GM21737 (cell line): ENCODE results near the gene EVI5.

ENCODE experiments used
- ATAC-seq: cut with Tn5 transposase; IDR thresholded peaks from one replicate; pipeline ENCODE4 v1.9.1; 2021; ENCODE audit warnings: mild to moderate bottlenecking, moderate library complexity; ENCODE audit not compliant: unreplicated experiment

The EVI5 gene

GRCh38 chr1:92465256-92465647 lies 319.7 kb downstream of the EVI5 start:
- no peak for ATAC-seq

- no peak for ATAC-seq
These were observed 320.2 kb downstream of the EVI5 start for GRCh38 chr1:92464588-92465255.

DNA sequence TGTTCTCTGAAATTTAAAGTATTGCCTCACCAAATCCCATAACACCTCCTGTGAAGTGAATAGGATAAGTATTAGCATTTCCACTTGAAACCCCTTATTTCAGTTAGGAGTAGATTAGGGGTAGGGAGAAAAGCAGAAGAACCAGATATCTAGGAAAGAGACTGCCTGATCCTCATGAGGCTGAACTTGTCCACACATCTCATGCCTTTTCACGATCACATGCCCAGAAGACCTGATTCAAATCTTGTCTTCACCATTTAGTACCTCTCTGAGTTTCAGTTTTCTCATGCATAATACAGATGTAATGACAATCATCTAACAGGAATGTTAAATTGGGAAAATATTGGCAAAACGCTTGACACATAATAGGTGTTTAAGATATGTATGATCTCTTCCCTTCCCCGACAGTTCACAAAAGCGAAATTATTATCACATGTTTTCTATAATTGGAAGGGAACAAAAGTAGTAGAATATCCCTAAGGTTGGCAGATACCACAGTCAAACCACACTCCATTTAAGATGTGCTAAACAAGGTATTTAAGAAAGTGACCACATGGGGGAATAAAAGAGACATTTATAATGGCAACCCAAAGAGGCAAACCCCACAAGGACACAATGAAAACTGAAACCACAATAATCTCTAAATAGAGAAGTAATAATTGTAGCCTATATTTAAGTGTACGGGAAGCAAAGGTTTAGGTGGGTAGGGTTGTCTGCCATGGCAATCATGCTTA lies 323.4 kb downstream of the EVI5 start:
- ATAC-seq: peak; percentile 63

DNA sequence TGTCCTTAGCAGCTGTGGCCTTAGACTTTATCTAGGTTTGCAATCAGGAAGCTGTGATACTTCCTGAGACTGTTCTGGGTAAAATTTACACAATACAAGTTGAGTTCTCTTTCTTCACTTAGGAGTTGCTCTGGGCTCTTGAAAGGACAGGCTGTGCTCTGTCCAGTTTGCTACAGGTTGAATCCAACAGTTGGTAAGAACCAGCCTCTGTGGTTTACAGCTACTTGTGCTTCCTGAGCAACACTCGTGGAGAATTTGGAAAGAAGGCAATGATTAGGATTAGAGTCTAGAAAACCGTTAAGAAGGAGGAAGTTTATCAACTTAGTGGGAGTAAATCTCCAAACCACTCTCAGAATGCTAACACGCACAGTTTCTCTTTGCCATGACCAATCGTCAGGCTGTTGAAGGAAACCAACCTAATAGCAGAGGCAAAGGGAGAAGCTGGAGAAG lies 325.0 kb downstream of the EVI5 start:
- ATAC-seq: no peak
